RWPE1 (cell line): ENCODE data around the gene CDKN1B.
A peak's percentile ranks its signal among the peaks of the same experiment; 100 is the strongest.

Experiments used
- CTCF ChIA-PET: fragments of 350-600 bp; sonication (Branson Sonifier 250); formaldehyde crosslinking; extraction: SDS; loops from one replicate; lab custom pipeline; 2021; lab: Yijun Ruan, JAX
- POLR2A ChIA-PET: fragments of 400-600 bp; formaldehyde crosslinking; extraction: SDS; loops from one replicate; lab custom pipeline; 2020; ENCODE audit warnings: antibody characterized with exemption; ENCODE audit not compliant: low non-redundant PET; lab: Yijun Ruan, JAX
- DNase-seq: peaks from one replicate; pipeline ENCODE4 v3.0.0; 2012; ENCODE audit warnings: low spot score
- H3K27ac ChIP-seq: fragments of 450-650 bp; 2 replicates; pipeline ENCODE4 v1.5.1; 2017
- TF ChIP-seq, protein P1 (sequence below): fragments of 450-650 bp; conservative IDR thresholded peaks from 2 replicates; pipeline ENCODE4 v1.5.1; 2017; ENCODE audit warnings: low read depth, mild to moderate bottlenecking

Gene CDKN1B

DNA sequence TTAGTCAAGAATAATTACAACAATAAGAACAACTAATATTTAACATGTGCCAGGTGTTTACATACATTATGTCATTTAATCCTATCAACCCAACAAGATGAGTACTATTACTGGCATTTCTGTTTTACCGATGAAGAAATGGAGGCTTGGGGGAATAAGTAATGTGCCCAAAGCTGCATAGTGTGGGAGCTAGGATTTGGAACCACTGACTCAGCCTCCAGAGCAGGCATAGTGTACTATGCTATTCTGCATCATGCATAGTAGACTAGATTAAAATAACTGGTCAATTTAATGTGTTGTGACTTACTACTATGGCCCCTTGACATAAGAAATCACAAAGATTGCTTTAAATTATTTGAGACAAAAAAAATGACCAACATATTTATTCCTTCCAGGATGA is 30.7 kb upstream of the CDKN1B start:
- DNase-seq: no peak

DNA sequence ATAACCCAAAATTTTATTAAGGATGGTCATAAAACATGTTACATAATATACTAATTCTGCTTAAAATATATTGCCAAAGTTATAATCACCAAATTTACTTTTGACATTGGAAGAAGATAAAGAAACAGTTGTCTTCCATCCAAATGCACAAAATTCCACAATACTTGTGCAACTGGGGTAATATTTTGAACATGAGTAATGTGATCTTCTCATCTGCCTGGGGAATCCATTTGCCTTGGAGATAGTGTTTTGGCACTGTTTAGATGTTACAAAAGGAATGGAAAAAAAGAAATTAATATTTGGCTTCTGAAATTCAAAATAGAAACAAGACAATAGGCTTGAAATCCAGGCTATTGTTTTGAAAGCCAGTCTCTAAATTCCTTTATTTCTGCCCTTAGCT is 30.2 kb upstream of the CDKN1B start:
- POLR2A ChIA-PET: no interaction called here
- H3K27ac ChIP-seq: no peak overlapping the region
- TF ChIP-seq, protein P1, sequence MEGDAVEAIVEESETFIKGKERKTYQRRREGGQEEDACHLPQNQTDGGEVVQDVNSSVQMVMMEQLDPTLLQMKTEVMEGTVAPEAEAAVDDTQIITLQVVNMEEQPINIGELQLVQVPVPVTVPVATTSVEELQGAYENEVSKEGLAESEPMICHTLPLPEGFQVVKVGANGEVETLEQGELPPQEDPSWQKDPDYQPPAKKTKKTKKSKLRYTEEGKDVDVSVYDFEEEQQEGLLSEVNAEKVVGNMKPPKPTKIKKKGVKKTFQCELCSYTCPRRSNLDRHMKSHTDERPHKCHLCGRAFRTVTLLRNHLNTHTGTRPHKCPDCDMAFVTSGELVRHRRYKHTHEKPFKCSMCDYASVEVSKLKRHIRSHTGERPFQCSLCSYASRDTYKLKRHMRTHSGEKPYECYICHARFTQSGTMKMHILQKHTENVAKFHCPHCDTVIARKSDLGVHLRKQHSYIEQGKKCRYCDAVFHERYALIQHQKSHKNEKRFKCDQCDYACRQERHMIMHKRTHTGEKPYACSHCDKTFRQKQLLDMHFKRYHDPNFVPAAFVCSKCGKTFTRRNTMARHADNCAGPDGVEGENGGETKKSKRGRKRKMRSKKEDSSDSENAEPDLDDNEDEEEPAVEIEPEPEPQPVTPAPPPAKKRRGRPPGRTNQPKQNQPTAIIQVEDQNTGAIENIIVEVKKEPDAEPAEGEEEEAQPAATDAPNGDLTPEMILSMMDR: no peak

More for the DNA sequence above, 30.7 kb upstream of the CDKN1B start:
- H3K27ac ChIP-seq: no peak overlapping the region
- TF ChIP-seq, protein P1: no peak
- POLR2A ChIA-PET: no interaction called here
- CTCF ChIA-PET: no interaction called here

DNA sequence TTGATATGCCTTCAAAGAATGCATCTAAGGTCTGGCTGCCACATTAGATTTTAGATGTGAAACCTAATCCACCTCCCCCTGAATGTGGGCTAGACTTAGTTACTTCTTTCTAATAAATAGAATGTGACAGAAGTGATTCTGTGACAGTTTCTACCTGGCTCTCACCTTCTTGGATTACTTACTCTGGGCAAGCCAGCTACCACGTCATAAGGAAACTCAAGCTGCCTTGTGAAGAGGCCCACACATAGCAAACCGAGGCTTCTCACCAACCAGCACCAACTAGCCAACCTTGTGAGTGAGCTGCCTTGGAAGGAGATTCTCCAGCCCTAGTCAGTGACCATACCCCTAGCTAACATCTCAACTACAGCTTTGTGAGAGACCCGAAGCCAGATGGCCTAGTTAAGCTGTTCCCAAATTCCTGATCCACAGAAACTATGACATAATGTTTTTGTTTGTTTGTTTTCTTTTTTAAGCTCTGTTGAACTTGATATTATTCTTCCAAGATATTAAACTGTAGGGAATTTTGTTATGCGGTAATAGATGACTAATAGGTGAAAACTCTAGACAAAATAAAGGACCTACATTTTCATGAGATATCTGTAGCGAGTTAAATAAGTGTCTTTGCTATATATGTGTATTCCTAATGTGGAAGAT is 27.4 kb upstream of the CDKN1B start:
- TF ChIP-seq, protein P1: no peak
- H3K27ac ChIP-seq: no peak overlapping the region
- ChIA-PET POLR2A (no interaction called here), CTCF (interaction anchor here (0.6 kb wide), 1 partner anchor 356 kb away, joined by 3 read pairs; no protein-coding TSS in a partner anchor)
- no peak for DNase-seq

More for the DNA sequence above, 30.2 kb upstream of the CDKN1B start:
- CTCF ChIA-PET: no interaction called here
- DNase-seq: no peak

DNA sequence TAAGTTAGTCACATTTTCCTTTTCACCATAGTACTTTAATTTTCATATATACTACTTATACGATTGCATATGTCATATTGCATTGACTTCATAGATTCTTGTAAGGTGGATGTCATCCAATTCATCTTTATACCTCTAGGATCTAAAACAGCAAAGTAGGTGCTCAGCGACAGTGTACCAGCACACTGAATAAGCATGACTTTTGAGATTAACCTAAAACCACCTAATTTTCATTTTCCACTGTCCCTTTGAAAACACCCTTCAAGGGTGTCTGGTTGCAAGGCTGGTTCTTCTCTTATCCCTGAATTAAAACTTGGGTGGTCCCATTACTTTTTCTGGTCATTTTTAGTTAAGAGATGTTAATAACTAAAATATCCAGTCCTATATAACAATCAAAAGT is 25.6 kb upstream of the CDKN1B start:
- no peak overlapping the region for H3K27ac ChIP-seq
- ChIA-PET CTCF (no interaction called here), POLR2A (no interaction called here)

DNA sequence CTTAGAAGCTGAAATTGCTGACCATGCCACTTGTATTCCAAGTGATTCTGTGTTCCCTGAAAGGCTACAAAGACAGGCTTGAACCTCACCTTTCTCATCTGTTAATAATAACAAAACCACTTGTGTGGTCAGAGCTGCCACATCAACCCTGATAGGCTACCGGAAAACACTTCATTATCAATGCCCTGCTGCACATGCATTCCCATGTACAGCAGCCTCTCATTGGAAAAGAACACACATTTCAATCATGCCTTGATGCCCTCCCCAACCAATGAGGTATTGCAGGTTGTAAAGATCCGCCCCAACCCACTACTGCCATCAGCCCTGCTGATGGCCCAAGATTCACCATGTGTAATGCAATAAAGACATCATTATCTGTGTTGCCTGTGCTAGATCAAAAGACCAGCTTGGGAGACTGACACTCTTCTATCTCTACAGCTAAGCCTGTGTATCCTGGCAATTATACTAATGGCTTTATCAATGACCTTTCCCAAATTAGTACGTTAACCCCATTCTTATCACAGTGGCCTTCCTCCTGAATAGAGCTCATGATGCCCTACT is 24.0 kb upstream of the CDKN1B start:
- ChIA-PET POLR2A (no interaction called here), CTCF (interaction anchor here (0.7 to 1.2 kb wide), 2 partner anchors 202 to 344 kb away, joined by 3 to 4 read pairs; partner anchors contain the start of gene MANSC1)
- TF ChIP-seq, protein P1: no peak
- no peak for DNase-seq
- H3K27ac ChIP-seq: no peak overlapping the region

More for the DNA sequence above, 25.6 kb upstream of the CDKN1B start:
- no peak for DNase-seq
- TF ChIP-seq, protein P1: no peak

DNA sequence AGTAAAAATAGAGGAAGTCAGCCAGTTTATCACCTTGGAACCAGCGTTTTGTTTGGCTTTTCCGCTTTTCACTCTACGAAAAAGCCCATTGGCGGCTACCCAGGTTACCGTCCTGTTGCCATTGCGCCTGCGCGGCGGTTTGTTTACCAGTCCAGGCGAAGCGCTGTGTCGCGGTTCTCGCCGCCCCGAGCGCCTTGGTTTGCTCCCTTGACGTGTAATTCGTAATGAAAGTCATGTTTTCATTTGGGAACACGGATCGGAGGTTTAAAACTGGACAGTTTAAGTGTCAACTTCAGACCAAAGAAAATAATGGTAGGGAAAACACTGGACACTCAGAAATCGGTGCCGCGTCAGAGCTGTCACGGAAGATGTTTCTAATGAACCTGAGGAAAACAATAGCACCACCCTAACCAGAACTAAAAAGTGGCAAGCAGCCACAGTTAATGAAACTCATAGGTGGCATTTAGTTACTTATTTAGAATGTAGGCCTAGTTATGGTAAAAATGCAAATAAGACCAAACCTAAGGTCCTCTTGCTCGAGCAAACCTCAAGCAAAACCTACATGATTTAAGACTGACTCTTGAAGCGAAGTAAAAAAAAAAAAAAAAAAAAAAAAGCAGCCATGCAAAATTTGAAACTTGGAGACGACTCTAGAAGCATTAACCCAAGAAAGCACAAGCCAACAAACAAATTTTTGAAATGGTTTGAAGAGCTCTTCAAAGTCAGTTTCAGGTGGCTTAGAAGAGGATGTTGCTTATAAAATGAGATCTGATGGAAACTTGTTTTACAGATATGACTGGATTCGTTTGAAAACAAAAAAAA is 20.4 kb upstream of the CDKN1B start:
- TF ChIP-seq, protein P1: no peak
- ChIA-PET POLR2A (no interaction called here), CTCF (interaction anchor here (0.6 to 1.2 kb wide), 2 partner anchors 134 to 600 kb away, joined by 3 read pairs; partner anchors contain the start of gene DUSP16)
- peak overlapping the region; percentile 81 for H3K27ac ChIP-seq
- DNase-seq: peak; percentile 55
